ACC112 (cell line): ENCODE measurements around the gene KLHDC7B.

ENCODE experiments used
- H2AFZ ChIP-seq: fragments of 200-600 bp; sonication (generic); one replicate; pipeline ENCODE4 v1.6.0; 2017; ENCODE audit warnings: antibody characterized with exemption, low read length; ENCODE audit not compliant: unreplicated experiment
- H3K27ac ChIP-seq: fragments of 200-600 bp; sonication (generic); 2 replicates; pipeline ENCODE4 v1.5.1; 2014; ENCODE audit warnings: low read depth, mild to moderate bottlenecking, antibody characterized with exemption, low read length, moderate library complexity
- H3K27me3 ChIP-seq: fragments of 200-600 bp; sonication (generic); 2 replicates; pipeline ENCODE4 v1.6.1; 2014; ENCODE audit warnings: mild to moderate bottlenecking, antibody characterized with exemption, low read length, moderate library complexity, mixed read lengths; ENCODE audit not compliant: insufficient read depth
- H3K36me3 ChIP-seq: fragments of 200-600 bp; sonication (generic); 2 replicates; pipeline ENCODE4 v1.6.1; 2016; ENCODE audit warnings: mild to moderate bottlenecking, antibody characterized with exemption, low read length, moderate library complexity, mixed read lengths; ENCODE audit not compliant: insufficient read depth
- H3K4me1 ChIP-seq: fragments of 200-600 bp; sonication (generic); one replicate; pipeline ENCODE4 v1.6.1; 2016; ENCODE audit warnings: low read length, mixed read lengths; ENCODE audit not compliant: insufficient read depth, unreplicated experiment, control insufficient read depth
- H3K4me3 ChIP-seq: fragments of 200-600 bp; sonication (generic); 2 replicates; pipeline ENCODE4 v1.5.1; 2014; ENCODE audit warnings: mild to moderate bottlenecking, low read depth, low read length
- H3K79me2 ChIP-seq: fragments of 200-600 bp; sonication (generic); one replicate; pipeline ENCODE4 v1.6.0; 2016; ENCODE audit warnings: low read length; ENCODE audit not compliant: control insufficient read depth, unreplicated experiment, insufficient read depth

KLHDC7B gene

DNA sequence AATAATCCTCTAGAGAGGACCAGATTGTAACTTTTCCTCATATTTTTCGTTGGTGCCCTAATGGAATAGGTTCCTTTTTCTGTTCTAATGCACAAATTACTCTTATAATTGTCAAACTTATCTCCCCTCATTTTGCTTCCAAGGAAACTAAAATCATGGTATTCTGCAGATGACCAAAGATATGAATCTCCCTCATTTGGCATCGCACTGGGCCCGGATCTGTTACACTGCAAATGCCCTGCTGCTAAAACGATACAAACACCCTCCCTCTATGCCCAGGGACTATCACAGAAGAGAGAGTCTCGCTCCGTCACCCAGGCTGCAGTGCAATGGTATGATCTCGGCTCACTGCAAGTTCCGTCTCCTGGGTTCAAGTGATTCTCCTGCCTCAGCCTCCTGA is 7.6 kb downstream of the KLHDC7B start:
- H3K27me3 ChIP-seq: no peaks in the 10 kb centered on the region
- H3K27ac ChIP-seq: no peak overlapping the region
- H2AFZ ChIP-seq: no peak overlapping the region
- no peaks in the 10 kb centered on the region for H3K79me2 ChIP-seq
- no peaks in the 10 kb centered on the region for H3K4me1 ChIP-seq
- H3K36me3 ChIP-seq: no peaks in the 10 kb centered on the region
- H3K4me3 ChIP-seq: no peak overlapping the region

DNA sequence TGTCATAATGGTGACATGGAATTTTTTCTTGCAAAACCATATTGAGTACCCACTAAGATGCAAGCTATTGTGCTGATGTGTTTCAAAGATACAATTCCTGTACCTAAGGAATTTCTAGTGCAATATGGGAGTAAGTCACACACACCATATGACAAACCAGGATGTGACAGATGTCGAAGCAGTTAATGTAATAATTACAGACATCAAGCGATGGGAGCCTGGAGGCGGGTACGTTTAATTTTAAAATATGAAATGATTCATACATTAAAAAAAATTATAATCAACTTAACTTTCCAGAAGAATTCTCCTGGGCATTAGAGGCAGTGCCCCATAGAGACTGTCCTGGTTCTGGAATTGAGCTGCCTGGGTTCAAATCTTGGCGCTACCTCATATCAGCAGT is 11.0 kb downstream of the KLHDC7B start:
- no peak overlapping the region for H3K27ac ChIP-seq
- no peaks in the 10 kb centered on the region for H3K79me2 ChIP-seq
- no peak overlapping the region for H3K4me3 ChIP-seq
- H3K36me3 ChIP-seq: no peaks in the 10 kb centered on the region
- no peaks in the 10 kb centered on the region for H3K4me1 ChIP-seq
- H3K27me3 ChIP-seq: no peaks in the 10 kb centered on the region
- H2AFZ ChIP-seq: no peak overlapping the region

DNA sequence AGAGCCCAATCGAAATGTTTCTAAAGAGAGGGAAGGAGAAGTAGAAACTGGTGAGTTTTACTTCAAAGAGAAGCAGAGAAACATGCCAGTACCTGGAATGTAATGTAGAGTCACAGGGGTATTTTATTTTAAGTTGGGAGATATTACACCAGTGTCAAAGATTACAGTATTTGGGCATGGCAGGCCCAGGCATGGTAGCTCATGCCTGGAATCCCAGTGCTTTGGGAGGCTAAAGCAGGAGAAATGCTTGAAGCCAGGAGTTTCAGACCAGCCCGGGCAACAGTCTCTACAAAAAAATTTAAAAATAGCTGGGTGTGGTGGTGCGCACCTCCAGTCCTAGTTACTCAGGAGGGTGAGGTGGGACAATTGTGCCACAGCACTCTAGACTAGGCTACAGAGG is 14.3 kb downstream of the KLHDC7B start:
- H3K4me3 ChIP-seq: no peak overlapping the region
- no peak overlapping the region for H3K27ac ChIP-seq
- no peaks in the 10 kb centered on the region for H3K79me2 ChIP-seq
- no peaks in the 10 kb centered on the region for H3K4me1 ChIP-seq
- no peaks in the 10 kb centered on the region for H3K27me3 ChIP-seq
- H2AFZ ChIP-seq: no peak overlapping the region
- H3K36me3 ChIP-seq: no peaks in the 10 kb centered on the region

DNA sequence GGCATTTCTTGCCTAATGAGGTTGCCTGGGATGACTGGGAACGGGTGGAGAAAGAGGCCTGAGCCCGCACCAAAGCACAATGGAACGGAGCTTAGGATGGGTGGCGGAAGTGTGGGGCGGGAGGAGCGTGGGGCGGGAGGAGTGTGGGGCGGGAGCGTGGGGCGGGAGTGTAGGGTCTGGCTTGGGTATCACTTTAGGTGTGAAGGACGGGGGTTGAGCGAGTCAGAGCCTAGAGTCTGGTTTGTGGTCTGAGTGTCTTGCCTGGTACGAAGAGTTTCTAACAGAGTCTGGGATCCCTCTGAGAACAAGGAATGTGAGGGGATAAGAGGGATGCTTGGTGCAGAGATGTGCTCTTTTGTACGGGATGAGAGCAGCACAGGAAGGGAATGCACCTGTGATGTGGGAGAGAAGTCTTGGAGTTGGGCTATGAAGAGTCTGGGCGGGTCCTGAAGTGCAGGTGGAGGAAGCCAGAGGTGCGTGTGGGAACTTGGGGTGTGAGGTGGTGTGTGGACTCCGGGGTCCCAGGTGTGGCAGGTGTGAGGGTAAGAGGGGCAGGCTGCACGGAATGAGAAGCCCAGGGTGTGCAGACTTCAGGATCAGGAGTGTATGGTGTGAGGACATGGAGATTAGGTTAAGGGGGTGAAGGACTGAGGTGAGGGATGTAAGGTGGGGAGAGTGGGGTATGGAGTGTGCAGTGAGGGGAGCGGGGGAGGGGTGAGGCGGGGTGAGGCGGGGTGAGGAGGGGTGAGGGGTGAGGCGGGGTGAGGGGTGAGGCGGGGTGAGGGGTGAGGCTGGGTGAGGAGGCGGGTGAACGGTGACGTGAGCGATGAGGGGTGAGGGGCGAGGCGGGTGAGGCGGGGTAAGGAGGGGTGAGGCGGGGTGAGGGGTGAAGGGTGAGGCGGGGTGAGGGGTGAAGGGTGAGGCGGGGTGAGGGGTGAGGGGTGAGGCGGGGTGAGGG is 16.0 kb downstream of the KLHDC7B start:
- no peaks in the 10 kb centered on the region for H3K36me3 ChIP-seq
- H3K4me3 ChIP-seq: no peak overlapping the region
- H3K27me3 ChIP-seq: no peaks in the 10 kb centered on the region
- no peaks in the 10 kb centered on the region for H3K4me1 ChIP-seq
- H3K27ac ChIP-seq: no peak overlapping the region
- no peaks in the 10 kb centered on the region for H3K79me2 ChIP-seq
- no peak overlapping the region for H2AFZ ChIP-seq

- Histone ChIP-seq H3K79me2 (no peaks in the 10 kb centered on the region), H3K36me3 (no peaks in the 10 kb centered on the region), H3K4me1 (no peaks in the 10 kb centered on the region), H3K27ac (no peak within 1 kb of the TSS), H2AFZ (peak within 1 kb of the TSS; percentile 32), H3K4me3 (peak within 1 kb of the TSS; percentile 84), H3K27me3 (no peaks in the 10 kb centered on the region)
Observed at GRCh38 chr22:50562523-50563412, 17.1 kb downstream of the KLHDC7B start, which contains the start of gene SYCE3. TSS of gene SYCE3 (minus strand) at chr22:50562919. CDS start at chr22:50556405, 6,514 bp downstream.

DNA sequence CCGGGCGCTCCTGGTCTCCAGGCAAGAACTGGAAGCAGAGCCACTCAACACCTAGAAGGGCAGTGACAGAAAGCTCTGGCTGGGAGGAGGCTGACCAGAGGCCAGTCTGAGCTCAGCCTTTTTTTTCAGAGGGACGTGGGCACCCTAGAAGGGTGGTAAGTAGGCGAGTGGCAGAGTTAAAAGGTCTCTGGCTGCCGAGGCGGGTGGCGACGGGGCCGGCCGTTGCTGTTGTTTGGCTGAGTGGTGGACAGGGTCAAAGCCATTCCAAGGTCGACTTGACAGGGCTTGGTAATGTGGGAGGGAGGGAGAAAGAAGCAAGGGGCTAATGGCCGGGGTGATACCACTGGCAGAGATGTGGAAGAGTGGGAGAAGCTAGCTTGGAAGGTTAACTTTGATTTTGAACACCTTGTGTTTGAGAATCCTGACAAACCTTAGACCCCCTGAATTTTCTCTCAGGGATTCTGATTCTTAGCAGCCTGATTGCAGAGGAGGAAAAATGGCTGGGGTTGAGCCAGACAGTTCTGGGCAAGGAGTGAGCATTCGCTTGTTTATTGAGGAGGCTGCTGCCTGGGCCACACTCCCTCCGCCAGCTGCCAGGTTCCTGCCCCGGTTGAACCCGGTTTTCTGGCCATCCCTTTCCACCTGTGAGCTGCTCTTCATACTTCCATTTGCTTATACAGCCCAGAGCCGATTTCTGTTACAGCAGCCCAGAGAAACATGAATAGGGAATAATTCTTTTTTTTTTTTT is 17.9 kb downstream of the KLHDC7B start:
- no peaks in the 10 kb centered on the region for H3K27me3 ChIP-seq
- no peaks in the 10 kb centered on the region for H3K4me1 ChIP-seq
- peak overlapping the region; percentile 32 for H2AFZ ChIP-seq
- no peaks in the 10 kb centered on the region for H3K36me3 ChIP-seq
- H3K4me3 ChIP-seq: peak overlapping the region; percentile 84
- H3K27ac ChIP-seq: no peak overlapping the region
- H3K79me2 ChIP-seq: no peaks in the 10 kb centered on the region

- Histone ChIP-seq H3K79me2 (no peaks in the 10 kb centered on the region), H3K27ac (no peak overlapping the region), H3K4me1 (no peaks in the 10 kb centered on the region), H2AFZ (no peak overlapping the region), H3K4me3 (no peak overlapping the region), H3K27me3 (no peaks in the 10 kb centered on the region), H3K36me3 (no peaks in the 10 kb centered on the region)
Observed at GRCh38 chr22:50564289-50564688, 18.6 kb downstream of the KLHDC7B start.

GRCh38 chr22:50567721-50568252 is 22.1 kb downstream of the KLHDC7B start:
- no peak overlapping the region for H3K4me3 ChIP-seq
- H3K27me3 ChIP-seq: no peaks in the 10 kb centered on the region
- no peaks in the 10 kb centered on the region for H3K4me1 ChIP-seq
- no peak overlapping the region for H2AFZ ChIP-seq
- H3K27ac ChIP-seq: no peak overlapping the region
- H3K79me2 ChIP-seq: no peaks in the 10 kb centered on the region
- H3K36me3 ChIP-seq: no peaks in the 10 kb centered on the region

- Histone ChIP-seq H3K79me2 (no peaks in the 10 kb centered on the region), H3K4me3 (no peak overlapping the region), H3K4me1 (no peaks in the 10 kb centered on the region), H3K36me3 (no peaks in the 10 kb centered on the region), H3K27me3 (no peaks in the 10 kb centered on the region), H2AFZ (no peak overlapping the region), H3K27ac (no peak overlapping the region)
Observed at GRCh38 chr22:50568626-50569025, 22.9 kb downstream of the KLHDC7B start.

DNA sequence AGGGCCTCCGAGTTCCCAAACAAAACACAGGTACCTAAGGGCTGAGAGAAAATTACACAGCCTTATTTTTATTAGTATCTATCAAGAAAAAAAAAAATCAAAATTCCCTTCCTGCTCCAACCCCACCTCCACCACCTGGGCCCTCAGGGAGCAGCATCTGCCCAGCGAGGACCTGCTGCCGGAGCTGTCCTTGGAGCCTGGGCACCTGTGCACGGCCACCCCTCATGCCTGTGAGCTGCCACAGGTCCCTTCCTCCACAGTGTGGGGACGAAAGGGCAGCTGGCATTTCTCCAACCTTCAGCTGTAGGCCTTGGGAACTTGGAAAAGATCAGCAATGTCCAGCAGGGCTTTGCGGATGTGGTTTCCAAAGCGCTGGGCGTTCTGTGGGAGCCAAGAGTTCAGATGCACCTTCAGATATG is 23.4 kb downstream of the KLHDC7B start:
- Histone ChIP-seq H2AFZ (no peak overlapping the region), H3K27me3 (no peaks in the 10 kb centered on the region), H3K4me3 (no peak overlapping the region), H3K4me1 (no peaks in the 10 kb centered on the region), H3K36me3 (no peaks in the 10 kb centered on the region), H3K79me2 (no peaks in the 10 kb centered on the region), H3K27ac (no peak overlapping the region)
